SK-N-SH (cell line): Measurements from ENCODE around the gene HTR7. TPM values are rescaled to one million over a fixed set of nuclear protein-coding genes. Genes with fewer than 3 reads are reported as not detected.

Experiments used
- CTCF ChIA-PET: fragments of 300-600, 350-600 bp; formaldehyde crosslinking; extraction: SDS; loops from one replicate; lab custom pipeline; 2021; lab: Yijun Ruan, JAX
- POLR2A ChIA-PET: fragments of 350-600 bp; sonication (Branson Sonifier 250); formaldehyde crosslinking; extraction: SDS; loops from one replicate; lab custom pipeline; 2020; ENCODE audit warnings: antibody characterized with exemption, inconsistent platforms; lab: Yijun Ruan, JAX
- DNase-seq: peaks from one replicate; pipeline ENCODE4 v3.0.0; 2012
- H2AFZ ChIP-seq: fragments of 200-600 bp; sonication (generic); 2 replicates; pipeline ENCODE4 v1.8.1; 2016; ENCODE audit warnings: antibody characterized with exemption, mild to moderate bottlenecking, low read depth
- H3F3A ChIP-seq: fragments of 200-600 bp; sonication (generic); replicated peaks from 2 replicates; pipeline ENCODE3; 2016; ENCODE audit warnings: antibody characterized with exemption, mild to moderate bottlenecking; ENCODE audit not compliant: insufficient read depth
- H3K27ac ChIP-seq, 2 experiments: fragments of 200-500 bp in 1 of 2; fragments of 200-600 bp in 1 of 2; sonication (Bioruptor generic) in 1 of 2; sonication (generic), shearing (Covaris generic) in 1 of 2; 2 replicates each; pipeline versions ENCODE4 v1.5.1 to v1.6.1; 2014 to 2016; ENCODE audit warnings: low read depth in 2 of 2, inconsistent platforms in 1 of 2, low read length in 1 of 2, mild to moderate bottlenecking in 1 of 2, mixed read lengths in 1 of 2
- H3K27me3 ChIP-seq: fragments of 200-600 bp; sonication (generic), shearing (Covaris generic); 2 replicates; pipeline ENCODE4 v1.6.1; 2016; ENCODE audit warnings: mixed run types; ENCODE audit not compliant: insufficient read depth
- H3K36me3 ChIP-seq, 2 experiments: fragments of 200-500 bp in 1 of 2; fragments of 200-600 bp in 1 of 2; sonication (Bioruptor generic) in 1 of 2; sonication (generic) in 1 of 2; replicated peaks in 1 of 2; 2 replicates each; pipeline versions ENCODE3 to v1.5.1; 2014 to 2016; ENCODE audit warnings: low read length in 1 of 2, mild to moderate bottlenecking in 1 of 2; ENCODE audit not compliant: insufficient read depth in 2 of 2, control insufficient read depth in 1 of 2
- H3K4me1 ChIP-seq, 2 experiments: fragments of 200-500 bp in 1 of 2; fragments of 200-600 bp in 1 of 2; sonication (Bioruptor generic) in 1 of 2; sonication (generic), shearing (Covaris generic) in 1 of 2; 2 replicates each; pipeline versions ENCODE4 v1.5.1 to v1.6.1; 2014 to 2016; ENCODE audit warnings: low read depth in 1 of 2, low read length in 1 of 2, mixed run types in 1 of 2; ENCODE audit not compliant: insufficient read depth in 2 of 2, control insufficient read depth in 1 of 2
- H3K4me2 ChIP-seq: fragments of 200-600 bp; sonication (generic), shearing (Covaris generic); 2 replicates; pipeline ENCODE4 v1.6.1; 2017; ENCODE audit warnings: mixed run types
- H3K4me3 ChIP-seq, 2 experiments: fragments of 200-500 bp in 1 of 2; fragments of 200-600 bp in 1 of 2; sonication (Bioruptor generic) in 1 of 2; sonication (generic), shearing (Covaris generic) in 1 of 2; 2 replicates each; pipeline versions ENCODE4 v1.5.1 to v1.8.1; 2014 to 2016; ENCODE audit warnings: low read depth in 2 of 2, inconsistent platforms in 1 of 2, low read length in 1 of 2, mild to moderate bottlenecking in 1 of 2, mixed read lengths in 1 of 2, moderate library complexity in 1 of 2
- H3K79me2 ChIP-seq: fragments of 200-600 bp; sonication (generic); 2 replicates; pipeline ENCODE4 v1.8.1; 2017; ENCODE audit warnings: mild to moderate bottlenecking; ENCODE audit not compliant: insufficient read depth
- H3K9ac ChIP-seq: fragments of 200-600 bp; sonication (generic); 2 replicates; pipeline ENCODE4 v1.6.1; 2017; ENCODE audit warnings: mixed run types
- H3K9me2 ChIP-seq: fragments of 200-600 bp; sonication (generic); 2 replicates; pipeline ENCODE4 v1.6.1; 2017; ENCODE audit warnings: mixed run types
- H3K9me3 ChIP-seq: fragments of 200-600 bp; sonication (generic); 2 replicates; pipeline ENCODE4 v1.6.1; 2017; ENCODE audit warnings: mixed run types, mild to moderate bottlenecking, moderate library complexity
- H4K20me1 ChIP-seq: fragments of 200-600 bp; sonication (generic); 2 replicates; pipeline ENCODE4 v1.6.1; 2017; ENCODE audit warnings: mild to moderate bottlenecking, mixed run types; ENCODE audit not compliant: insufficient read depth
- CHD2 ChIP-seq: fragments of 150-350 bp; IDR thresholded peaks from 2 replicates; pipeline ENCODE4 v1.6.1; 2018; ENCODE audit warnings: low read length; ENCODE audit not compliant: partially characterized antibody
- CTCF ChIP-seq: fragments of 200-600 bp; sonication (generic); IDR thresholded peaks from 2 replicates; pipeline ENCODE4 v1.6.1; 2017; ENCODE audit warnings: antibody characterized with exemption, mild to moderate bottlenecking, moderate library complexity
- ELF1 ChIP-seq: IDR thresholded peaks from 2 replicates; pipeline ENCODE4 v1.4.0; 2012
- FOXJ3 ChIP-seq: sonication (generic); formaldehyde crosslinking; IDR thresholded peaks from 2 replicates; pipeline ENCODE4 v1.5.1; 2020; ENCODE audit warnings: mild to moderate bottlenecking, missing genetic modification reagents
- IRF3 ChIP-seq: fragments of 150-350 bp; IDR thresholded peaks from 2 replicates; pipeline ENCODE4 v1.6.1; 2016; ENCODE audit warnings: mild to moderate bottlenecking, low read depth, low read length
- MAX ChIP-seq: IDR thresholded peaks from 2 replicates; pipeline ENCODE4 v1.4.0; 2012; ENCODE audit warnings: low read depth
- NFIC ChIP-seq: IDR thresholded peaks from 2 replicates; pipeline ENCODE4 v1.4.0; 2012; ENCODE audit warnings: borderline replicate concordance
- NRF1 ChIP-seq: IDR thresholded peaks from 2 replicates; pipeline ENCODE4 v1.6.1; 2012; ENCODE audit warnings: low read depth, mild to moderate bottlenecking, low read length
- PBX3 ChIP-seq: IDR thresholded peaks from 2 replicates; pipeline ENCODE4; 2012
- POLR2AphosphoS5 ChIP-seq: IDR thresholded peaks from 2 replicates; pipeline ENCODE4 v1.6.1; 2012; ENCODE audit warnings: low read depth, low read length
- REST ChIP-seq: IDR thresholded peaks from 2 replicates; pipeline ENCODE4 v1.6.1; 2012; ENCODE audit warnings: mild to moderate bottlenecking, low read depth, low read length, moderate library complexity
- SMC3 ChIP-seq: IDR thresholded peaks from 2 replicates; pipeline ENCODE4 v1.6.1; 2012; ENCODE audit warnings: low read depth, low read length, improper control_type of control experiment
- YY1 ChIP-seq: IDR thresholded peaks from 2 replicates; pipeline ENCODE4 v1.4.0; 2012; ENCODE audit warnings: low read depth, mild to moderate bottlenecking
- WGBS: methylation state at CpG from one replicate; pipeline ENCODE4 v1.1.6; 2017; ENCODE audit warnings: low lambda C conversion rate; 5-methylcytosine and 5-hydroxymethylcytosine counted together
- polyA plus RNA-seq, 3 experiments: library from polyadenylated mRNA; depleted of rRNA; stranded (reverse); fragments of >200 nt; gene quantifications; 2 replicates each; pipeline ENCODE4 v1.2.3, GENCODE V29; 2012

Gene HTR7
- 0.16 and 0.24 TPM in 2 replicates for polyA plus RNA-seq (2012; rRNA removed)
- 0.19 and 0.28 TPM in 2 replicates for polyA plus RNA-seq (2012; cell fraction: cytosol; rRNA removed)
- polyA plus RNA-seq (2012; cell fraction: nucleus; rRNA removed): 0.10 and 0.15 TPM in 2 replicates

GRCh38 chr10:90857635-90858460, at the start of gene HTR7:
Gene HTR7, minus strand, starts transcription at chr10:90858039. Its CDS starts 368 bp downstream, at chr10:90857671.
- H3K4me3 ChIP-seq: peak within 1 kb of the TSS; percentile 52 to 61
- CTCF ChIA-PET: interaction anchor here (0.7 to 1.3 kb wide), 4 partner anchors 10 to 103 kb away, joined by 3 to 6 read pairs (median 3); partner anchors contain the start of gene RPP30
- no peaks in the 10 kb centered on the region for H3K9me3 ChIP-seq
- POLR2A ChIA-PET: no interaction called here
- WGBS: 11% methylated on average over 4 of the region's 104 CpGs
- peaks cover 22% of the 10 kb centered on the region for H3K27me3 ChIP-seq
- H3K79me2 ChIP-seq: no peaks in the 10 kb centered on the region
- H3K9me2 ChIP-seq: no peaks in the 10 kb centered on the region
- H3K36me3 ChIP-seq: no peaks in the 10 kb centered on the region
- DNase-seq: peak; percentile 90
- peak within 1 kb of the TSS in 1 of 2 experiments; percentile 75; a peak in 2 of 4 replicates for H3K27ac ChIP-seq
- H4K20me1 ChIP-seq: no peaks in the 10 kb centered on the region
- H2AFZ ChIP-seq: peak within 1 kb of the TSS; percentile 97
- peak within 1 kb of the TSS; percentile 49; the same call in 1 of the 2 replicates for H3K9ac ChIP-seq
- H3K4me2 ChIP-seq: peak within 1 kb of the TSS; percentile 78
- TF ChIP-seq MAX (no peak), CHD2 (no peak), SMC3 (no peak), NRF1 (no peak), NFIC (no peak), FOXJ3 (CRISPR knock-in tag) (no peak), REST (no peak), CTCF (peak; percentile 56)
- TF ChIP-seq, all 33 proteins: peak for 1
- Histone ChIP-seq H3F3A (peaks cover 19% of the 10 kb centered on the region), H3K4me1 (peaks cover 2 to 8% of the 10 kb centered on the region in 2 experiments; a peak in 2 of 4 replicates)

- H3K4me3 ChIP-seq: no peak overlapping the region
- no peak overlapping the region for H3K4me2 ChIP-seq
- H3K27me3 ChIP-seq: no peaks in the 10 kb centered on the region
- H3K9me3 ChIP-seq: no peaks in the 10 kb centered on the region
- H3K9me2 ChIP-seq: no peaks in the 10 kb centered on the region
- CTCF ChIA-PET: no interaction called here
- no peaks in the 10 kb centered on the region; a peak in 1 of 4 replicates for H3K4me1 ChIP-seq
- H3K36me3 ChIP-seq: peaks cover 16 to 20% of the 10 kb centered on the region in 2 experiments
- no peak overlapping the region for H2AFZ ChIP-seq
- no peak overlapping the region for H3K9ac ChIP-seq
- H3F3A ChIP-seq: peaks cover 12% of the 10 kb centered on the region
- TF ChIP-seq SMC3 (no peak), FOXJ3 (CRISPR knock-in tag) (no peak), ELF1 (no peak), IRF3 (no peak), YY1 (no peak), POLR2AphosphoS5 (no peak), PBX3 (no peak)
- TF ChIP-seq, all 33 proteins: peak for 0
- no peak for DNase-seq
- Histone ChIP-seq H3K27ac (no peak overlapping the region), H3K79me2 (no peaks in the 10 kb centered on the region), H4K20me1 (no peaks in the 10 kb centered on the region)
- POLR2A ChIA-PET: no interaction called here
- 90% methylated on average over 1 of the region's 1 CpG for WGBS
Observed at GRCh38 chr10:90906596-90906995, 48.8 kb upstream of the HTR7 start.
